ENCODE results near the gene NPAS4. TPM values are rescaled to one million over a fixed set of nuclear protein-coding genes. Genes with fewer than 3 reads are reported as not detected.
A peak's percentile ranks its signal among the peaks of the same experiment; 100 is the strongest.
"Not testable (repeated sequence)": the region's sequence is repeated elsewhere in the genome, so short reads cannot be mapped to it uniquely, and the experiment has no call there.

The NPAS4 gene
- total RNA-seq, 1 experiment from 2014 or later = not detected

- no peaks in the 10 kb centered on the region for H3K27me3 ChIP-seq (ENCODE audit: low read length)
- H4K20me1 ChIP-seq (ENCODE audit: insufficient read depth, low read depth, low read length) = no peaks in the 10 kb centered on the region
- no peak overlapping the region for H3K27ac ChIP-seq (ENCODE audit: low read length)
- no peaks in the 10 kb centered on the region for H3K79me2 ChIP-seq (ENCODE audit: low read length)
- H3K9me3 ChIP-seq (ENCODE audit: low read length) = no peaks in the 10 kb centered on the region
- no peak overlapping the region for H3K4me2 ChIP-seq (ENCODE audit: low read depth, low read length, poor library complexity, severe bottlenecking)
- no peak overlapping the region for H3K4me3 ChIP-seq (ENCODE audit: low read length)
- DNase-seq = peak; percentile 32
- no peaks in the 10 kb centered on the region for H3K9me2 ChIP-seq (replicated peaks; ENCODE audit: insufficient read depth, low read length)
- no peak overlapping the region for H3K9ac ChIP-seq (ENCODE audit: low read length)
- H3K36me3 ChIP-seq (ENCODE audit: insufficient read depth, low read length) = no peaks in the 10 kb centered on the region
- peaks cover 8% of the 10 kb centered on the region for H3K4me1 ChIP-seq (ENCODE audit: low read length)
- H2AFZ ChIP-seq (ENCODE audit: low read length) = no peak overlapping the region
These were observed 33.4 kb downstream of the NPAS4 start for GRCh38 chr11:66454247-66454646.

GRCh38 chr11:66454828-66455227 is 34.0 kb downstream of the NPAS4 start:
- H2AFZ ChIP-seq (ENCODE audit: low read length) = no peak overlapping the region

GRCh38 chr11:66457826-66458225 is 37.0 kb downstream of the NPAS4 start:
- Histone ChIP-seq H3K9me2 (replicated peaks; ENCODE audit: insufficient read depth, low read length) (no peaks in the 10 kb centered on the region), H3K4me1 (ENCODE audit: low read length) (peaks cover 13% of the 10 kb centered on the region), H3K27me3 (ENCODE audit: low read length) (no peaks in the 10 kb centered on the region), H4K20me1 (ENCODE audit: insufficient read depth, low read depth, low read length) (no peaks in the 10 kb centered on the region), H3K27ac (ENCODE audit: low read length) (no peak overlapping the region), H3K4me2 (ENCODE audit: low read depth, low read length, poor library complexity, severe bottlenecking) (no peak overlapping the region), H3K79me2 (ENCODE audit: low read length) (no peaks in the 10 kb centered on the region), H3K9me3 (ENCODE audit: low read length) (no peaks in the 10 kb centered on the region), H3K36me3 (ENCODE audit: insufficient read depth, low read length) (no peaks in the 10 kb centered on the region), H3K9ac (ENCODE audit: low read length) (no peak overlapping the region), H3K4me3 (ENCODE audit: low read length) (no peak overlapping the region), H2AFZ (ENCODE audit: low read length) (no peak overlapping the region)
- peak; percentile 42 for DNase-seq

More at GRCh38 chr11:66454828-66455227, 34.0 kb downstream of the NPAS4 start:
- Histone ChIP-seq H3K79me2 (ENCODE audit: low read length) (no peaks in the 10 kb centered on the region), H3K9me2 (replicated peaks; ENCODE audit: insufficient read depth, low read length) (no peaks in the 10 kb centered on the region), H3K9me3 (ENCODE audit: low read length) (no peaks in the 10 kb centered on the region), H3K4me2 (ENCODE audit: low read depth, low read length, poor library complexity, severe bottlenecking) (no peak overlapping the region), H3K36me3 (ENCODE audit: insufficient read depth, low read length) (no peaks in the 10 kb centered on the region), H4K20me1 (ENCODE audit: insufficient read depth, low read depth, low read length) (no peaks in the 10 kb centered on the region), H3K27ac (ENCODE audit: low read length) (no peak overlapping the region), H3K4me1 (ENCODE audit: low read length) (peaks cover 13% of the 10 kb centered on the region), H3K9ac (ENCODE audit: low read length) (no peak overlapping the region), H3K27me3 (ENCODE audit: low read length) (no peaks in the 10 kb centered on the region), H3K4me3 (ENCODE audit: low read length) (no peak overlapping the region)
- DNase-seq = peak; percentile 38

- Histone ChIP-seq H2AFZ (ENCODE audit: low read length) (no peak overlapping the region), H3K79me2 (ENCODE audit: low read length) (no peaks in the 10 kb centered on the region), H3K27me3 (ENCODE audit: low read length) (no peaks in the 10 kb centered on the region), H3K4me1 (ENCODE audit: low read length) (peaks cover 13% of the 10 kb centered on the region), H3K27ac (ENCODE audit: low read length) (no peak overlapping the region), H3K9me3 (ENCODE audit: low read length) (no peaks in the 10 kb centered on the region), H3K4me3 (ENCODE audit: low read length) (peak overlapping the region; percentile 14; the same call in 1 of the 2 replicates), H3K9ac (ENCODE audit: low read length) (peak overlapping the region; percentile 12; the same call in 1 of the 2 replicates), H4K20me1 (ENCODE audit: insufficient read depth, low read depth, low read length) (no peaks in the 10 kb centered on the region), H3K9me2 (replicated peaks; ENCODE audit: insufficient read depth, low read length) (no peaks in the 10 kb centered on the region), H3K36me3 (ENCODE audit: insufficient read depth, low read length) (no peaks in the 10 kb centered on the region), H3K4me2 (ENCODE audit: low read depth, low read length, poor library complexity, severe bottlenecking) (peak overlapping the region; percentile 42)
- peak; percentile 63 for DNase-seq
These were observed 38.4 kb downstream of the NPAS4 start for GRCh38 chr11:66459138-66459778.

GRCh38 chr11:66462010-66462409 is 41.2 kb downstream of the NPAS4 start:
- Histone ChIP-seq H3K27ac (ENCODE audit: low read length) (no peak overlapping the region), H3K9me3 (ENCODE audit: low read length) (no peaks in the 10 kb centered on the region), H3K27me3 (ENCODE audit: low read length) (no peaks in the 10 kb centered on the region), H3K36me3 (ENCODE audit: insufficient read depth, low read length) (no peaks in the 10 kb centered on the region), H3K4me3 (ENCODE audit: low read length) (no peak overlapping the region), H3K4me1 (ENCODE audit: low read length) (peaks cover 31% of the 10 kb centered on the region), H3K9me2 (replicated peaks; ENCODE audit: insufficient read depth, low read length) (no peaks in the 10 kb centered on the region), H3K79me2 (ENCODE audit: low read length) (no peaks in the 10 kb centered on the region), H3K9ac (ENCODE audit: low read length) (no peak overlapping the region), H2AFZ (ENCODE audit: low read length) (no peak overlapping the region), H3K4me2 (ENCODE audit: low read depth, low read length, poor library complexity, severe bottlenecking) (no peak overlapping the region), H4K20me1 (ENCODE audit: insufficient read depth, low read depth, low read length) (no peaks in the 10 kb centered on the region)
- no peak for DNase-seq

GRCh38 chr11:66462911-66463310 is 42.1 kb downstream of the NPAS4 start:
- Histone ChIP-seq H3K9me2 (replicated peaks; ENCODE audit: insufficient read depth, low read length) (no peaks in the 10 kb centered on the region), H3K4me3 (ENCODE audit: low read length) (no peak overlapping the region), H3K4me2 (ENCODE audit: low read depth, low read length, poor library complexity, severe bottlenecking) (no peak overlapping the region), H3K27ac (ENCODE audit: low read length) (no peak overlapping the region), H3K36me3 (ENCODE audit: insufficient read depth, low read length) (no peaks in the 10 kb centered on the region), H3K4me1 (ENCODE audit: low read length) (peaks cover 39% of the 10 kb centered on the region), H3K9me3 (ENCODE audit: low read length) (no peaks in the 10 kb centered on the region), H4K20me1 (ENCODE audit: insufficient read depth, low read depth, low read length) (peaks cover 6% of the 10 kb centered on the region; the same call in 1 of the 2 replicates), H2AFZ (ENCODE audit: low read length) (no peak overlapping the region), H3K9ac (ENCODE audit: low read length) (no peak overlapping the region), H3K27me3 (ENCODE audit: low read length) (no peaks in the 10 kb centered on the region), H3K79me2 (ENCODE audit: low read length) (no peaks in the 10 kb centered on the region)
- DNase-seq = peak; percentile 37

- not testable (repeated sequence) for H3K9ac ChIP-seq (ENCODE audit: low read length); H3K4me2 ChIP-seq (ENCODE audit: low read depth, low read length, poor library complexity, severe bottlenecking); H2AFZ ChIP-seq (ENCODE audit: low read length); H3K9me3 ChIP-seq (ENCODE audit: low read length); H4K20me1 ChIP-seq (ENCODE audit: insufficient read depth, low read depth, low read length); H3K36me3 ChIP-seq (ENCODE audit: insufficient read depth, low read length); H3K27me3 ChIP-seq (ENCODE audit: low read length); H3K9me2 ChIP-seq (replicated peaks; ENCODE audit: insufficient read depth, low read length); H3K79me2 ChIP-seq (ENCODE audit: low read length); H3K27ac ChIP-seq (ENCODE audit: low read length); DNase-seq; H3K4me3 ChIP-seq (ENCODE audit: low read length)
- H3K4me1 ChIP-seq (ENCODE audit: low read length) = peaks cover 34% of the 10 kb centered on the region
These were observed 43.3 kb downstream of the NPAS4 start for GRCh38 chr11:66464116-66464515.

GRCh38 chr11:66464916-66465315 is 44.1 kb downstream of the NPAS4 start:
- Histone ChIP-seq H3K36me3 (ENCODE audit: insufficient read depth, low read length) (no peaks in the 10 kb centered on the region), H3K4me2 (ENCODE audit: low read depth, low read length, poor library complexity, severe bottlenecking) (peak overlapping the region; percentile 58), H3K27me3 (ENCODE audit: low read length) (no peaks in the 10 kb centered on the region), H3K4me1 (ENCODE audit: low read length) (peaks cover 27% of the 10 kb centered on the region), H2AFZ (ENCODE audit: low read length) (no peak overlapping the region), H3K9ac (ENCODE audit: low read length) (peak overlapping the region; percentile 46), H3K27ac (ENCODE audit: low read length) (no peak overlapping the region), H3K9me2 (replicated peaks; ENCODE audit: insufficient read depth, low read length) (no peaks in the 10 kb centered on the region), H3K79me2 (ENCODE audit: low read length) (no peaks in the 10 kb centered on the region), H4K20me1 (ENCODE audit: insufficient read depth, low read depth, low read length) (peaks cover 8% of the 10 kb centered on the region; the same call in 1 of the 2 replicates), H3K4me3 (ENCODE audit: low read length) (peak overlapping the region; percentile 31; the same call in 1 of the 2 replicates), H3K9me3 (ENCODE audit: low read length) (no peaks in the 10 kb centered on the region)
- no peak for DNase-seq
